Nephron (organoid): ENCODE measurements around the gene BCL7C.

Experiments
- H3K27ac Mint-ChIP-seq, 3 experiments: 2 replicates each; pipeline ENCODE4 v1.8.0; 2020; ENCODE audit warnings: mixed read lengths in 3 of 3, mild to moderate bottlenecking in 2 of 3, moderate library complexity in 1 of 3
- H3K27me3 Mint-ChIP-seq: 2 replicates; pipeline ENCODE4 v1.8.0; 2021; ENCODE audit warnings: low read depth, mild to moderate bottlenecking, moderate library complexity, mixed read lengths
- H3K36me3 Mint-ChIP-seq: 2 replicates; pipeline ENCODE4 v1.8.0; 2020; ENCODE audit warnings: low read depth, mixed read lengths
- H3K4me1 Mint-ChIP-seq: 2 replicates; pipeline ENCODE4 v1.8.0; 2020; ENCODE audit warnings: mixed read lengths
- H3K4me3 Mint-ChIP-seq, 3 experiments: 2 replicates each; pipeline ENCODE4 v1.8.0; 2020; ENCODE audit warnings: mild to moderate bottlenecking in 3 of 3, mixed read lengths in 3 of 3, moderate library complexity in 2 of 3
- H3K9me3 Mint-ChIP-seq: 2 replicates; pipeline ENCODE4 v1.8.0; 2020; ENCODE audit warnings: mixed read lengths
- CTCF ChIP-seq, 3 experiments: fragments of 200-600 bp; sonication (generic); IDR thresholded peaks; one replicate each; pipeline ENCODE4 v1.5.0; 2021; ENCODE audit warnings: antibody characterized with exemption in 3 of 3; ENCODE audit not compliant: unreplicated experiment in 3 of 3

Gene BCL7C

GRCh38 chr16:30882429-30883310, 11.2 kb downstream of the BCL7C start:
- Mint-ChIP-seq H3K27me3 (no peaks in the 10 kb centered on the region), H3K36me3 (peaks cover 42% of the 10 kb centered on the region), H3K4me1 (peaks cover 10% of the 10 kb centered on the region), H3K9me3 (no peaks in the 10 kb centered on the region), H3K4me3 (peak overlapping the region in 1 of 3 experiments; percentile 6), H3K27ac (peak overlapping the region; percentile 25 to 96 (median 49))
- no peak for TF ChIP-seq CTCF (IDR thresholded peaks at IDR 0.05; ENCODE audit: unreplicated experiment in 3 of 3)

GRCh38 chr16:30876867-30877266, 17.0 kb downstream of the BCL7C start:
- H3K27me3 Mint-ChIP-seq: no peaks in the 10 kb centered on the region
- H3K27ac Mint-ChIP-seq: peak overlapping the region; percentile 99 to 100 (median 99)
- H3K4me1 Mint-ChIP-seq: peaks cover 14% of the 10 kb centered on the region
- peak overlapping the region; percentile 95 to 98 (median 96) for H3K4me3 Mint-ChIP-seq
- no peak for TF ChIP-seq CTCF (IDR thresholded peaks at IDR 0.05; ENCODE audit: unreplicated experiment in 3 of 3)
- H3K9me3 Mint-ChIP-seq: no peaks in the 10 kb centered on the region
- peaks cover 32% of the 10 kb centered on the region for H3K36me3 Mint-ChIP-seq

- H3K9me3 Mint-ChIP-seq: no peaks in the 10 kb centered on the region
- H3K27ac Mint-ChIP-seq: peak overlapping the region; percentile 99 to 100 (median 99)
Observed at GRCh38 chr16:30875871-30876801, 17.7 kb downstream of the BCL7C start.

GRCh38 chr16:30874821-30875717, 18.8 kb downstream of the BCL7C start:
- Mint-ChIP-seq H3K27ac (peak overlapping the region; percentile 99 to 100 (median 99)), H3K27me3 (no peaks in the 10 kb centered on the region)

More at GRCh38 chr16:30875871-30876801, 17.7 kb downstream of the BCL7C start:
- peak overlapping the region; percentile 95 to 98 (median 96) for H3K4me3 Mint-ChIP-seq
- H3K27me3 Mint-ChIP-seq: no peaks in the 10 kb centered on the region
- no peak for TF ChIP-seq CTCF (IDR thresholded peaks at IDR 0.05; ENCODE audit: unreplicated experiment in 3 of 3)
- H3K4me1 Mint-ChIP-seq: peaks cover 14% of the 10 kb centered on the region
- peaks cover 26% of the 10 kb centered on the region for H3K36me3 Mint-ChIP-seq

More at GRCh38 chr16:30874821-30875717, 18.8 kb downstream of the BCL7C start:
- peak overlapping the region; percentile 95 to 98 (median 96) for H3K4me3 Mint-ChIP-seq
- no peak for TF ChIP-seq CTCF (IDR thresholded peaks at IDR 0.05; ENCODE audit: unreplicated experiment in 3 of 3)
- peaks cover 14% of the 10 kb centered on the region for H3K4me1 Mint-ChIP-seq
- no peaks in the 10 kb centered on the region for H3K9me3 Mint-ChIP-seq
- H3K36me3 Mint-ChIP-seq: peaks cover 21% of the 10 kb centered on the region
